GM18517 (cell line): Measurements from ENCODE around the gene UBE2N.

ENCODE experiments used
- ATAC-seq: cut with Tn5 transposase; IDR thresholded peaks from one replicate; pipeline ENCODE4 v1.9.1; 2021; ENCODE audit warnings: mild to moderate bottlenecking, moderate library complexity; ENCODE audit not compliant: unreplicated experiment

UBE2N gene

DNA sequence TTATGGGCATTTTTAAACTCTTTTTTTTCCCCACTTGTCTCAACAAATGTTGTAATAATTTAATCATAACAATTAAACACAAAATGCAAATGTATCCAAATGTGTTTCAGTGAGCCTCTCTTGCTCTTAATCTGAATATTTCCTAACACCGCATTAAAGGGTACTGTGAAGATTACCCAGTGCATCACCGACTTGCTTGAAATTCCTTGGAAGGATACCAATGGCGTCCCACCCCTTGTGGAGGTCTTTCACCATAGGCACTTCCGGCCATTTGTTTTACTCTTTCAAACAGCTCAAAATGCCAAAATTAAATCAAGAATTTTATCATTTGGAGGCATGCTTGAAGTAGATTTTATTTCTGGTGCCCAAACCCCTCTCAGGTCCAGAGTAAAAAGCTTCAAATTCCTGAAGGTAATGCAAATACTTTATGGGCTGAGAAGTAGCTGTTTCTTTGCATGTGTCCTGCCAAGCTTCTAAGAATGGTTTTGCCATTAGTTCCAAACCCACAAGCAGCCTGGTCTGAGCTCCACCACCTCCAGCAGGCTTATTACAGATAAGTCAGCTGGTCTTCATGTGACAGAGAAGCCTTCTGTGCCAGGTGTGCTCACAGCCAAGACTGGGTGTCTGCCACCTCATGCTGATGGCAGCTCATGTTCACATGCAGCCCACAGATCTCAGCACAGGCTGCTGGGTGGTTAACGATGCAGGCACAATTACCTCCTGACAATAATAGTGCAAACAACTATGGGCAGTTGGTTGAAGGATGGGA lies 80.4 kb downstream of the UBE2N start:
- ATAC-seq = no peak

DNA sequence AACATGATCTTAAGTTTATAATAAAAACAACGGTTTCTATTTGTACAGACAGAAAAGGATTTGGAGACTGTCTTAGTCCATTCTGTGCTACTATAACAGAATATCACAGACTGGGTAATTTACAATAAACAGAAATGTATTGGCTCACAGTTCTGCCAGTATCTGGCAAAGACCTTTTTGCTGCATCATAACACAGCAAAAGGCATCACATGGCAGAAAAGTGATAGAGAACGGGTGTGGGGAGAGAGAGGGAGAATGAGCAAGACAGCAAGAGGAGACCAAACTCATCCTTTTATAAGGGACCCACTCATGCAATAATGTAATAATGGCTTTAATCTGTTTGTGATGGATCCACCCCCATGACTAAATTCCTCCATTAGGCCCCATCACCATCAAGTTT lies 81.1 kb downstream of the UBE2N start:
- no peak for ATAC-seq

DNA sequence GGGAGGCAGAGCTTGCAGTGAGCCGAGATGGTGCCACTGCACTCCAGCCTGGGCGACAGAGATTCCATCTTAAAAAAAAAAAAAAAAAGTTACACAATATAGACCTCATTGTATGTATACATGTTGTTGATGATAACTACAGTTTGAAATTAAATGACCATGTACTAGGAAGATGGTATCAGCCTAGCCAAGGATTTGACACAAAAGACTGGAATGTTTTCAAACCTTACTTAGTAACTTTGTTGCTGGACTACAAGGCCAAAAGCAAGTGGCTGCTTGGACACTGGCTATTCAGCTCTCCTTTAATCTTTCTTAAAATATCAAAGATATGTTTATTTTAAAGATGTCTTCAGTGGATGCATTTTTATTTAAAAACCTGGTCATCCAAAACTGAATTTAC lies 82.9 kb downstream of the UBE2N start:
- no peak for ATAC-seq

DNA sequence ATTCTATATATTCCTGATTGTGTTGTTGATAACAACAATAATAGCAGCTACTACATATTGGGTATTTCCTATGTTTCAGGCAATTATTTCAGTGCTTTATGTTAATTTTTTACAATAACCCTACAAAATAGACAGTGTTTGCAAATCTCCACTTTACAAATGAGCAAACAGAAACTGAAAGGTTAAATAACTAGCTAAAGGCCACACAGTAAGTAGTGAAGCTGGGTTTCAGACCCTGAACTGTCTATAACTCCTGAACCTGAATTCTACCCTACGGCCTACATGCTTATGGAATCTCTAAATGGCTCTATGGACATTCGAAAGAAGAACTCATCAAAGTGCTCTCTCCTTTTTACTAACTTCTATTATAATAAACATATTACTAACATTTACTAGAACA lies 83.7 kb downstream of the UBE2N start:
- ATAC-seq = peak; percentile 84

DNA sequence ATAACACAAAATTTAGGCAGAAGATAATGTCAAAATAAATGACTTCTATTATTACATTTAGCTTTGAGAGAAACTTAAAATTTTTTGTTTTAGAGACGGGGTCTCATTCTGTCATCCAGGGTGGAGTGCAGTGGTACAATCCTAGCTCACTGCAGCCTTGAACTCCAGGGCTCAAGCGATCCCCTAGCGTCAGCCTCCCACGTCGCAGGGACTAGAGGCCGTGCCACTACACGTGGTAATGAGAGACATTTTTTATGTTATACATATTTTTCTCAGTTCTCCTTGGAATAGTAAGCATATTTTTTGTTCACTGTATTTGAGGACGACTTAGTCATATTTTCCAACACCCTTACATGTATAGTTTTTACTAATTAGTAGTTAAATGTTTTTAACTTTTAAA lies 85.5 kb downstream of the UBE2N start:
- no peak for ATAC-seq
